Right renal pelvis (tissue), 4 donors: ENCODE measurements around the gene ACTBL2. TPM values are rescaled to one million over a fixed set of nuclear protein-coding genes. Genes with fewer than 3 reads are reported as not detected.
"Not testable (repeated sequence)": the region's sequence is repeated elsewhere in the genome, so short reads cannot be mapped to it uniquely, and the experiment has no call there.

Source experiments
- DNase-seq, 4 donors: peaks; one replicate each; pipeline ENCODE4 v3.0.0-alpha.2; 2013; ENCODE audit warnings: low read depth in 4 of 4, low spot score in 3 of 4, missing footprints in 1 of 4
- polyA plus RNA-seq, 4 donors: library from polyadenylated mRNA; unstranded; fragments of 120-200 nt; gene quantifications; one replicate each; pipeline ENCODE4 v1.2.1, GENCODE V29; 2013; ENCODE audit not compliant: insufficient read length in 4 of 4

Gene ACTBL2
- polyA plus RNA-seq, 4 donors = not detected

- no peak for DNase-seq
Observed at GRCh38 chr5:57495285-57496086, 12.9 kb upstream of the ACTBL2 start.

DNA sequence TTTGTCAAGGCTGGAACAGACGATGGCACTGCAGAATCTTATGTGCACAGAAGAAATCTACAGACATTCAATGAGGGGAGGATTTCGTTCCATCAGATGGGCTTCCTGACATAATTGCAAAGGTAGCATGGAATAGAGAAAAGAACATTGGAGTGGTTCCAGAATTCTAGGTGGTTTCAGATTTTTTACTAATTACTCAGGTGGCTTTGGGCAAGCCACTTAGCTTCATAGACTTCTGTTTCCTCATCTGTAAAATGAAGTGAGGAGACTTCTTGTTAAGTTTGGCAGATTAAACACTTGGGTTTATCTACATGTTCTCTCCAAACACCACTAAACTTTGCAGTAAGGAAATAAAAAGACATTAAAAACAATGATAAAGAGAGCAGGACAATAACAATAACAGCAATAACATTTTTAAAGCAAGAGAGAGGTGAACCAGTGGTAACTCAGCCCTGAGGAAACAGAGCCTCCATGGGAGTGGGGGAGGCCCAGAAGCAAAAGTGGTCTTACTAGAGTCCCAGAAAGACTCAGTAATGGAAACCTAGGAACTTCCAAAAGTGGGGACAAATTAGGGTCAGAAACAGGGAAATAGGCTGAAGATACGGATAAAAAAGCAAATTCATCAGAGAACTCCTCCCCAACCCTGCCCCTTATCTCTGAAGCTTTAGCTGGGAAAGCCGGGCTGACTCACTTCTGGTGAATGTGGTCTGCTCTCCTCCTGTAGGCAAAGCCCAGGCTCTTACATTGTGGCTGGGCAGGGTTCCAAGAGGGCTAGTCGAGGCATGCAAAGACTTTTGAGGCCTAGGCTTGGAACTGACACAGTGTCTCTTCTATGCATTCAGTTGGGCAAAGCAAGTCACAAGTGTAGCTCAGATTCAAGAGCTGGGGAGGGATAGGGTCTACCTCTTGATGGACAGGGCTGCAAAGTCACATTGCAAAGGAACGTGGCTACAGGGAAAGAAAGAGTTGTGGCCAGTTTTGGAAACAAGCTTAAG lies 11.8 kb upstream of the ACTBL2 start:
- DNase-seq = no peak

- DNase-seq = no peak
Observed at GRCh38 chr5:57493034-57493433, 10.4 kb upstream of the ACTBL2 start.

DNA sequence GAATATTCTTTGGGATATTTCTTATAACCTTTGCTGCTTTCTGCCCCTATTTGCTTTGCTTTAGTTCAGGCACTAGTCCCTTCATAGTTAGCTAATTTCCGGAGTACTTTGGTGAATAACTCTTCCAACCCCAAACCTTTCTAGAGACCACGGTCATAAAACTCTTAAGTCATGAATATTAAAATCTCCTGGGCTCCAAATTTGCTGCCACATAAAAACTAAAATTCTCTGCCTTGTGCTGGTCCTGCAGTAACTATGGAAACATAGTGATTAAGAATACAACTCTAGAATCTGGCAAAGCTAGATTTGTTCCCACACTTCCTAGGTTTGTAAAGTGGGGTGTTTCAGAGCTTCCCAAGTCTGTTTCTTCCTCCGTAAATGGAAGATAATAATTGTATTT lies 10.0 kb upstream of the ACTBL2 start:
- no peak for DNase-seq

DNA sequence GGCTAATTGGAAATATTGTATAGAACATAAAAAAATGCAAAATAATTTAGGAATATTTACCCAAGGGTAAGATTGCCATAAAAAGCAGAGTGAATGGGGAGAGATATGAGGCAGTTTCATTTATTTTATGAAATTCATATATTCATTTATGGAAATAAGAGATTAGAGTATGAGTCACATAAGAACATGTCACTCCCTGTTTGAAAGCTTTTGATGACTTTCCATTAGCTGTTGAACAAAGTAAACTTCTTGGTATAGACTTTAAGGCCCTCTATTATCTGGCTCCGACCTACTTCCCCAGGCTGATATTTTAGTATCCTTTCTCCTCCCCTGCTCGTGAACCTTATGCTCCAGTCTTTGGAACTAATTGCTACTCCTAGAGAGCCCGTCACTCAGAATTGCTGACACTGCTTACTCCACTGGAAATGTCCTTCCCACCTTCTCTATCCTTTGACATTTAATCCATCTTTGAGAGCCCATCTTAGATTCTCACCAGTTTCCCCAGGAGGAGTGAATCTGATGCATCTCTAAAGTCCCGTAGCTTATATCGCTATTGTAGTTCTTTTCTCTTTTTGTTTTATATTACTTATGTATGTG lies 8.9 kb upstream of the ACTBL2 start:
- DNase-seq = no peak

DNA sequence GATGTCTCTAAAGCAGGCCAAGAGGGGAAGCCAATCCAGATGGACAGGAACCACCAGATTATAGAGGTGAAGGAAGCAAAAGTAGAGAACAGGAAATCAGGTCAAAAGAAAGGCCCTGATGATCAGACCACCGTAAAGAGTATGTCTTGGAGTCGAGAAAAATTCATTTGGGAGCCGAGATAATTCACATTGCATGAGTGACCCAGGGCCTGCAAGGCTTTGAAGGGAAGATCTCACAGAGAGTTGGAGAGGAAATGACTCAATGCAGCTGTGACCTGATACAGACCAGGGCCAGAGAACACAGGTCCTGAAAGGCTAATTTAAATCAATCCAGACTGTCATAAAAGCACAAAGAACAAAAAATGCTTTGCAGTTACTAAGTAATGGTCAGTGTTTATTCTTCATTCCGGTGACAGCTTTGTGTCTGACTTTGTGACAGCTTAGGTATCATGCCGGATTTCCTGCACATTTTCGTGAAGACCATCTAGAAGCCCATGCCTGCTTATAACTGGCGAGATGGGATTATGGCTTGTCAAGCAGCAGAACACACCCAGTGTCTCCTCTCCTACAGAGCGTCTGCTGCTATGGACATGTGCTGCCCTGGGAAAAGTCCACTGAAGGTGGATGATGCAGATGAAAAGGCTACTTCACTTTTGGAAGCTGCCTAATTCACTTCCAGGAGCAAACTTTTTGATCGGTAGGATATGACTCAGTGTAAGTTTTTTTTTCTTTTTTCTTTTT lies 5.8 kb upstream of the ACTBL2 start:
- no peak for DNase-seq

DNA sequence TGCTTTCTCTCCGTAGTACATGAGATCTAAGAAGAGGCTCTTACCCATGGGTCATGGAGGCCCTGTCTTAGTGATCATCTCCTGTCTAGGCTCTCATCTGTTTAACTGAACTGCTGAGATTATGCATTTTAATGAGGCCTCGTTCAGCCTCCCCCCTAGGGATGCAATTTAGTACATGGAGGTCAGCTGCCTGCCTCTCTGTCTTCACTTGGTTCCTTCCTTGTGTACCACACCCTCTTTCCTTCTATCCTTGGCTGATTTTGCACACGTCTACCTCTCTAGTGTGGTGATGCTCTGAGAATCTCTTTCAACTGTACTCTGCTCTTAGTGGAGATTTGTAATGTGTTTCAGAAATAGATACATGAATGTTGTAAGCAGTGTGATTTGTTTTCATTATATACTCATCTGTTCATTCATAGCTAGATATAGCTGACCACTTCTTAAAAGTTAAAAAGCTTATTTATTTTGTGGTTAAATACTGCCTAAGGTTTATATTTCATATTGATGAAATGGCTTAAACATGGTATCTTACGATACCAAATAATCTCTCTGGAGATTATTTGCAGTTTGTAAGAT lies 3.5 kb upstream of the ACTBL2 start:
- no peak for DNase-seq

GRCh38 chr5:57478826-57479225 lies 3.8 kb downstream of the ACTBL2 start:
- no peak for DNase-seq

DNA sequence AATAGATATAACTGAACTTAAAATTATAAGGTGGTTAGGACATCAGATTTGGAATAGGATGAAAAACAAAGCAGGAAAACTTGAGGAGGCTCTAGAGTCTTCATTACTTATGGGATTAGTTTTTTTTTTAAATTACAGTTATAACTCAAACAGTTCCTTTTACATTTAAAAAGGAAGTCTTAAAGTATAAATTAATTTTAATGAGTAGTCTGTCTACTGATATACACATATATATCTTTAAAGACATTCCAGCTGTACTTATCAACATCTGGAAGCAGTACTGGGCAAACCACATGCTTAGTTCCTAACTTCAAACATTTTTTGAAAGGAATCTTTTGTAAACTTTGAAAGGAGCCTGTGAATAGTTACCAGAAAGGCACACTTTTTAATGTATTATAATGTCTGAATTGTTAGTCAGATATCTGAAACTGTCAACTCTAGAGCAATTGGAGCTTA lies 6.0 kb downstream of the ACTBL2 start:
- DNase-seq = no peak

DNA sequence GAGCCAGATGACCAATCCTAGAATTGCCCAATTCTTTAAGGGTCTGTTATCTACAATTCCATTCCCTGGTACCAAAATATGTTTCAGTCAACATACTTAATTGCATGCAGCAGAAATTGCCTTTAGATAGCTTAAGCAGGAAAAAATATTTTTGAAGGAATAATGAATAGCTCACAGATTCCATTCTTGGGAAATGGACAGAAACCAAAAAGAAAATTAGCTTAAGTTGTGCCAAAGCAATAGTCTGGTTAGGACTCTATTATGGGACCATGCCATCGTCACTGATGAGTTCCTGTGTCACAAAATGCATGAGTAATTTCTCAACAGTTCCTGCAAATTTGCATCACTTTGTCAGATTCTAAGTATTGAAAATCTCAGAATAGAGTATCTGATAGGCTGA lies 12.3 kb downstream of the ACTBL2 start:
- DNase-seq = no peak

GRCh38 chr5:57468481-57469163 lies 14.0 kb downstream of the ACTBL2 start:
- DNase-seq = no peak

DNA sequence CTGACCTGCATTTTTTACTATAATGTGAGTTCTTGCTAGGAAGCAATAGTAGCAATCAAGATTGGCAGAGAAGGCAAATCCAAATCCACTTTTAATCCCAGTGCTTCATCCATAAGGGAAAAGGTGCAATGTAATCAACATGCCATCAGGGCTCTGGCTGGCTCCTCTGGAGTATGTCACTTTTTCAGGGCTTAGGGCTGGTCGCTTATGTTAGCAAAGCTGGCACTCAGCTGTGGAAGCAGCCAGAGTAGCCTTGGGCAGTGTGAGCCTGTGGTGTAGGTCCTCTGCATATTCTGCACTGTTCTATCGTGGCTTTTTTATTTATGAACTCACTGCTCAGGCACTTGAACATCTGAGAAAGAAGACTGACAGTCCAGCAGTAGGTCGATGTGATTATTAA lies 16.1 kb downstream of the ACTBL2 start:
- DNase-seq = no peak

- DNase-seq = not testable (repeated sequence)
Observed at GRCh38 chr5:57460056-57460455, 22.6 kb downstream of the ACTBL2 start.

DNA sequence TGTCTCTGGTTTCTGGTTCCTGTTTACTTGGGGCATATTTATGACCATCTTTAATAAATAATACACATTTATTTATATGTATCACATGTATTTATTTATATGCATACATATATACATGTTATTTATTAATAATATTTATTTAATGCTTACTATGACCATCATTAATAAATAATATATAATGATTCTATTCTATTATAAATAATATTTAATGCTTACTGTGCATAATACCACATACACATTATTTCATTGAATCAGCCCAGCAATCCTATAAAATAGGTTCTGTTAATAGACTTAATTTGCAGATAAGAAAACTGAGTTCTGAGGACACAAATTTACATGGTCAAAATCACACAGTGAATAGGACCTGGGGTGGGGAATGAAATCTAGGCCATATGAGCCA lies 24.2 kb downstream of the ACTBL2 start:
- no peak for DNase-seq

DNA sequence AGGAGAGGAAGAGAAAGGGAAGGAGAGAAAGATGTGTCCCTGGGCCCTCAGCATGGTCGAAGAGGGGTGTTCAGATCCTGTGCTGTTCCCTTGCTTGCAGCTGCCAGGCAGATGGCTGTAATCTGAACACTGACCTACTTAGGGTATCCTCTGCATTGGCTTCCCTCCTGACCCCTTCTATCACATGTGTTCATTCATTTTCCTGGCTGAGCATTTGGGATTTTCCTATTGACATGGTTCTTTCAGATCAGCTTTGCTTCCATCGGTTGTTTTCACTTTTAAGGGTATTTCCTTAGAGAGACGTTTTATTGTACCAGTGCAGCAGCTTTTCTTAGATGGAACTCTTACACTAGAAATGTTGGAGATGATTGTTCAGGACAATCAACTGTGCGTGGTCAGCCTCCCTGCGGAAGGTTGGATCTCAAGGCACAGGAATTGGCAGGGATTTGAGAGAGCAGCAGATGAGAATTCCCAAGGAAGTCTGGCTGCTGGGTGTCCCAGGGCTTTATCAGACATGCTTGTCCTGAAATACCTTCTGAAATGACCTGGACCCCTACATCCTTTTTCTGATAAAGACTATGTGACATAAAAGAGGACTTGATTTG lies 26.0 kb downstream of the ACTBL2 start:
- DNase-seq = no peak

DNA sequence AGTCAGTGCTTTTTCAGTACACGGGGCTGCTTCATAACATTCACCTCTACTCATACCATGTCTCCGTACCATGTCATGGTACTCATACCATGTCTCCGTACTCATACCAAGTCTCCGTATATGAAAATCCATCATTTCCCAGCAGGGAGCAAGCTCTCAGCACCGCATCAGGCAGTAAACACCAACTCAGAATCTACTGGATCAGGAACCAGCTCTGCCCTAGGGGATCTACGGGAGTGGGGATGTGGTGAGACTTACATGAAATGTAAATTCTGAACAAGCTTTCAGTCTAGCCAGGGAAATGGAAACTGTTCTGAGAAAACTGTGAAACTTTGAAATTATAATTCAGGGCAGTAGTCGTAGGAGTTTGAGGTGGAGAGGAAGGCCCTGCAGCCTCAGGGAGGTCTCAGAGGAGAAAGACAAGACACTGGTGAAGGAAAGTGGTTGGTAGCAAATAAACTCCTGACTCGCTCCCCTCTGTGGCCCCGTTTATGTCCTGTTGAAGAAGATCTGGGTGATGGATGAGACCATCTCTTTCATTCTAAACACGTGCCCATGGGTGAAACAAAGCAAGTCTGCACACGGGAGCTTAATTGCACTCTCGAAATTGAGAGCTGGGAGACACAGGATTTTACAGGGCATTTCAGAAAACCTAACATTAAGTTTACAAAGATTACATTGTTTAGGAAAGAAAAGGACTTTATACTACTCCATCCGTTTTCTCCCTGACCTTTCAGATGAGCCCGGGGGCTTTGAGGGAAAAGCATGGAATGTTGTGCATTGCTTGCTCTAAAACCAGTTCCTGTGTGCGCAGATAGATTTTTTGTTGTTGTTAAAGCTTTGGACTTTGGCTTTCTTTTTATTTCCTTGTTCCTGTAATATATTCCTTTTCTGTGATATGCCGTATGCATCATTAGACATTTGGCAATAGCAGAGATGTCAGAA lies 26.8 kb downstream of the ACTBL2 start:
- no peak for DNase-seq

DNA sequence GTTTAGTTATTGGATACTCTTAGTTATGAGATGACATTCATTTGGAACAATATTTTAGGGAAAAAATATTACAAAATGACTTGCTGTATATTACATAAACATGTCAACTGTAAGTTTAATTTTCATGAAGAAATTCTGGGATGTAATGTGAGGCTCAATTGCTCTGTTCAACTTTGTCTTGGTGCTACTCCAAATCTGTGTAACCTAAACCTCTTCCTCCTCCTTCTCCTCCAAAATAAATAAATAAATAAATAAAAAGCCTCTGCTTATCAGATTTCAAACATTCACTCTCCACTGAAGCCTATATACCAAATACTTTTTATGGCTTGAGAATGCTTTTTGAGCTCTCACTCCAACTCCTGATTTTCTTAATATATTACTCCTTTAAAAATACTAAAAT lies 27.7 kb downstream of the ACTBL2 start:
- no peak for DNase-seq

DNA sequence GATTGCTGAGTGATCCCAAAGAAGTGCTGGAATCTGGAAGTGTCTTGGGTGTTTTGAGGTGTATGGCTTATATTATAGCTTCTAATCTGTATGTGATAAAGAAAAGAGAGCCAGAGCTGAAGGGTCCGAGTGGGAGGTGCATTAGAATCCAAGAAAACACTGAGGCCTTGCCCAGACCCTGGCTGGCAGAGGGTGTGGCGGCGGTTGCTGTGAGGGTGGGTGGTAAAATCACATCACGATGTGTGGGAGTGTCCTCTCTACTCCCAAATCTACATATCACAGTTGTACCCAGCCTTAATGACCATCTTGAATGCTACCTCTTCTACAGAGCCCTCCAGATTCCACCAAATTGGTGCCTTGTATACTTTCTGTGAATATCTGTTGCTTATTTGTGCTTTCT lies 28.9 kb downstream of the ACTBL2 start:
- DNase-seq = no peak
